ENCODE measurements around the gene GNB1L.
"Not testable (repeated sequence)": the region's sequence is repeated elsewhere in the genome, so short reads cannot be mapped to it uniquely, and the experiment has no call there.

GNB1L gene

DNA sequence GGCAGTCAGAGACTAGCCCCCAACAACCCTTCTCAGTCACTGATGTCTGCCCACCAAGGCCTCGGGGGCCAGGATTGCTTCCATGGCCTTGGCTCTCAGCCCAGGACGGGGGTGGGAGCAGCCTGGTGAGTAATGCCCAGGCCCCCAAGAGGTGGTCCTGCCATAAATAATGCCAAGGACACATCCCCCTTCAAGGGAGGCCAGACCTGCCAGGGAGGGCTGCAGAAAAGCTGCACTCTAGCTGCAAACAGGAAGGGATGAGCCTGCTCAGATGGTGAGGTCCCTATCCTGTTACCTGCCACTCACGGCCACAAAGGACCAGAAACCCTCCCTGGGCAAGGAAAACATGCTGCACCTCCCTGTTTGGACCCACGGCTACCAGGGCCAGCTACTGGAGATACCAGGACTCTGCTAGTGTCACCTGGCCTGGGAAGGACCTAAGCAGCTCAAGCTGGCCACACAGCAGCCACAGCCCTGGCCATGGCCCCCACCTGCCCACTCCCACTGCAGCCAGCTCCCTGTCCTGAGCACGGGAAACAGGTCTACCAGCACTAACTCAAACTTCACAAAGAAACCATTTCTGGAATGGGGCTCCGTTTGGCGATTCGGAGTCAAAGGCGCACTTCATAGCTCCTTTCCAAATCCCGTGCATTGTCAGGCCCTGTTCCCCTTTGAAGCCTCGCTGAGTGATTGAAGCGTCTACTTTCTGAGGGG is 12.1 kb downstream of the GNB1L start:
- DNase-seq: no peak

DNA sequence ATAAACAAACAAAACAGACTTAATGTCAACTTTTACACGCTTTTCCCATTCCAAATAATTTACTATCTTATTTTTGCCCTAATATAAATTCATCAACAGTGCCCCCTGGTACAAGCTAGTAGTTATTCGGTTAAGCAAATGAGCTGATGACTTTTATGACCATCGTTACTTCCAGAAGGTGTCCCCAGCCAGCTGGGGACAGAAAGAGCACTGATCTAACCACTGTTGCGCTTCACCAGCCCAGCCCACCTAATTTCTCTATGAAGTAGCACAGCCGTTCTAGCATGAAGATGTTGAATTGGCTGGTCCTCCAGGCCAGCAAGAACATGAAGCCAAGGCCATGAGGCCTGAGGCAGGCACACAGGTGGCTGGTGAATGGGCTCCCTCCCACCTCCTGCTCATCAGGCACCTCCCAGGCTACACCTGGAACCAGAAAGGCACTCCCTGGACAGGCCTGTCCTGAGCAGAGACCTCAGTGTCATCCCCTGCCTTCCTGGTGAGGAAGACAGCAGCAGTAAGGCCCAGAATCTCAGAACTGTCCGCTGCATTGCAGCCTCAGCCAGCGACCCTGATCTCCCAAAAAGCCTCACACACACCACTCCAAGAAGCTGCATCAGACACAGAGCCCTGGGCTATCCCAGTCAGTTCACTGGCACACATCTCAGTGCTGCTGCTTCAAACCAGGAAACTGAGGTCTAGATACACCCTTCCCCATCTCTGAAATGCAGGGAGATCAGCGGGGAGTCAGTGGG is 12.9 kb downstream of the GNB1L start:
- DNase-seq: no peak

DNA sequence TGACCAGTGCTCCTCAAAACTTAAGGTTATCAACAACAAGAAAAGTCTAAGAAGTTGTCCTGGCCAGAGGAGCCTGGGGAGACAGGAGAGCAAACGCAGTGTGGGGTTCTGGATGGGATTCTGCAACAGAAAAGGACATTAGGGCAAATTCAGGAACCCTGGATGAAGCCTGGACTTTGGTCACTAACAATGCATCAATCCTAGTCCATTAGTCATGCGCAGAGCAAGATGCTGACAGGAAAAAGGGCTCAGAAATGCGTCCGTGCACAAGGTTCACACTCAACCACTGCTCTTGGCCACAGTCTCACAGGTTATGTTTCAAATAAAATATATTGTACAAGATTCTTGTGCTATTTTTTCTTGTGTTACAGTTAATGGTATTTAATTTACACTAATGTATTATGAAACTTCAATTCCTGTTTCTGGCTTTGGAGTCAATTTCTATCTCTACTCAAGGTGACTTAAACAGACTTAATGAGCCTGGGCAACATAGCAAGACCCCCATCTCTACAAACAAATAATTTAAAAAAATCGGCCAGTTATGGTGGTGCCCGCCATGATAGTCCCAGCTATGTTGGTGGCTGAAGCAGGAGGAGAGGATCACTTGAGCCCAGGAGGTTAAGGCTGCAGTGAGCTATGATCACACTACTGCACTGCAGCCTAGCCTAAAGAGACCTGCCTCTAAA is 13.6 kb downstream of the GNB1L start:
- DNase-seq: no peak

DNA sequence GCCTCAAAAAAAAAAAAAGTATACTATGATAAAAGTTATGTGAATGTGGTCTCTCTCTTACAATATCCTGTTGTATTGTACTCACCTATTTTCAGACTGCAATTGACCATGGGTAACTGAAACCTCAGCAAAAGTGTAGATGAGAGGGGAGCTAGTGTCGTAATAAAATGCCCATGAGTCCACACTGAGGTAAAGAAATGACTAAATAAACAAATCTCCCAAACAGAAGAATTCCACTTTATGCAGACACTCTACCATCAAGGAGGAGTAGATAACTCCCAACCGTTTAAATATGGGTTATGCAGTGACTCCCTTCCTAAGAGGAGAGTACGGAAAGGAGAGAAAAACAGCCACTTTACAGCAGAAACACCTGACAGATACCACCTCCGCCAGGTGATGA is 14.6 kb downstream of the GNB1L start:
- no peak for DNase-seq

DNA sequence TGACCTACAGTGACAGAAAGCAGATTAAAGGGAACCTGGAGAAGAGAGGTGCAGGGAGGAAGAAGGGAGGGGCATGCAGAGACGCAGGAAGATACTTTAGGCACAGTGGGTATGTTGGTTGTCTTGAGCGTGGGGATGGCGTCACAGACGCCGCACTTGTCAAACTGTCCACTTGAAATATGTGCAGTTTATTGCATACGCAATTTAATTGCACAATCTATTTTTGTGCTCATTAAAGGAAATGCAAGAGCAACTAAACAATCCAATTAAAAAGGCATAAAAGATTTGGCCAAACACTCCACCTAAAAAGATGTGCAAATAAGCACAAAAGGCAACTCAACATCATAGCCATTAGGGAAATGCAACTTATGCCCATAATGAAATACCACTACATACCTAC is 16.8 kb downstream of the GNB1L start:
- DNase-seq: no peak

DNA sequence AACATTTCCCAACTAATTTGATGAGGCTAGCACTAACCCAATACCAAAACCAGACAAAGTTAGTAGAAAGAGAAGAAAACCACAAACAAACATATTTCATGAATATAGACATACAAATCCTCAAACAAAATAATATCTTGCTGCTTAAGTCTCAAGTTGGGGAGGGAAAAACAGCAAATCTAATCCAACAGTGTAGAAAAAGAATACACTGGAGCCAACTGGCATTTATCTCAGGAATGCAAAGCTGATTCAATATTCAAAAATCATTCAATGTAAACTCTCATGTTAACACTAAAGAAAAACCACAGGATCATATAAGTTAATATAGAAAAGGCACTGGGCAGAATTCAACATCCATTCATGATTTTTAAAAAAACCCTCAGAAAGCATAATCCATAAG is 18.2 kb downstream of the GNB1L start:
- no peak for DNase-seq

DNA sequence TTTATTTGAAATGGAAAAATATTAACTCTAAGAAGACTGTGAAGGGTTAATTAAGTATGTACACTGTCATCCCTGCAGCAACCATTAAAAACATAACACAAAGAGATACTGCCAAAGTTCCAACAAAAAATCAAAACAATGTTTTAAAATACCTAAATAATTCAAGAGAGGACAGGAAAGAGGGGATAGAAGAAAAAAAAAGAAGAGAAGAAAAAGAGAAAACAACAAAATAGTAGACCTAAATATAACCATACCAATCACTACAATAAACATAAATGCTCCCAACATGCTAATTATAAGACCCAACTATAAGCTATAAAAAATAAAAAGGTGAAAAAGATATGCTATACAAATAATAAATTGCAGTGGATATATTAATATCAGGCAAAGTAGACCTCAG is 20.1 kb downstream of the GNB1L start:
- no peak for DNase-seq

DNA sequence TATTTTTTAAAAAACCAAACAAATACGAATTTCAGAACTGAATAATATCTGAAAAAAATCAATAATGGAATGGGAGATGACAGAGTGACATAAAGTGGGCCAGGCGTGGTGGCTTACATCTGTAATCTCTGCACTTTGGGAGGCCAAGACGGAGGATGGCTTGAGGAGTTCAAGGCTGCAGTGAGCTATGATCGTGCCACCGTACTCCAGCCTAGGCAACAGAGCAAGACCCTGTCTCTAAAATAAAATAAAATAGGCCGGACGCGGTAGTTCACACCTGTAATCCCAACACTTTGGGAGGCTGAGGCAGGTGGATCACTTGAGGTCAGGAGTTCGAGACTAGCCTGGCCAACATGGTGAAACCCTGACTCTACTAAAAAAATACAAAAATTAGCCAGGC is 21.3 kb downstream of the GNB1L start:
- DNase-seq: not testable (repeated sequence)

DNA sequence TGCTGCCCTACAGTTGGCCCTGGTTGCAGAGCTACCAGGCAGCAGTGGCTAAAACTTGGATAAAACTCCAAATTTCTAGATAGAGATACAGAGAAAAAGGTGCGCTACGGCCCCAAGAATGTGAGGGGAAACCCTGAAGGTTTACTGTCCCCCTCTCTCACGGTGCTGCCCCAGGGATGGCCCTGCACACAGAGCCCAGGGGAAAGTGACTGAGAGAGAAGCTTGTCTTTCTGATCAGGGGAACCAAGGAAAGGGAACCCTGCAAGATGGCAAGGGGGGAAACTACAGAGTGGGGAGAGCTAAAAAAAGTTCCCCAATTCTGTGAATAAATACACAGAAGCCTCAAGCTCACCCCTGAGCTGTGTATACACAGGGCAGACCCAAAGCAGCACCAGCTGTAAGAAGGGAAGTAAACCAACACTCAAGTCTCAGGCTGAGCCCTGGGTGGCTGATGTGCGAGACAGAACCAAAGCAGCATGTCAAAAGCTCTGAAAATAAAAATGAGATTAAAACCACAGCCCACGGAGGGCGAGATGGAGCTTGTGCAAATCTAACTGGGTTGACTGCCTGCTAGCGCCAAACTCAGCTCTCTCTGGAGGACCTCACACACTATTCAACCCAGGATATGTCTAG is 22.1 kb downstream of the GNB1L start:
- DNase-seq: no peak

DNA sequence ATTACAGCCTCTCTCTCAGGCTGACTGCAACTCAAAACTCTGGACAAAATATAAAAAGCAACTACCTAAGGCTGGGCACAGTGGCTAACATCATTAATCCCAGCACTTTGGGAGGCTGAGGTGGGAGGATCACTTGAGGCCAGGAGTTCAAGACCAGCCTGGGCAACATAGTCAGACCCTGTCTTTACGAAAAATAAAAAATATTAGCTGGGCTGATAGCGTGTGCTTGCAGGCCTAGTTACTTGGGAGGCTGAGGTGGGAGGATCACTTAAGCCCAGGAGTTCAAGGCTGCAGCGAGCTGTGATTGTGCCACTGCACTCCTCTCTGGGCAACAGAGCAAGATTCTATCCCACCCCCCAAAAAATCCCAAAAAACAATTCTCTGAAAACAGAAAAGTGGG is 22.7 kb downstream of the GNB1L start:
- not testable (repeated sequence) for DNase-seq

DNA sequence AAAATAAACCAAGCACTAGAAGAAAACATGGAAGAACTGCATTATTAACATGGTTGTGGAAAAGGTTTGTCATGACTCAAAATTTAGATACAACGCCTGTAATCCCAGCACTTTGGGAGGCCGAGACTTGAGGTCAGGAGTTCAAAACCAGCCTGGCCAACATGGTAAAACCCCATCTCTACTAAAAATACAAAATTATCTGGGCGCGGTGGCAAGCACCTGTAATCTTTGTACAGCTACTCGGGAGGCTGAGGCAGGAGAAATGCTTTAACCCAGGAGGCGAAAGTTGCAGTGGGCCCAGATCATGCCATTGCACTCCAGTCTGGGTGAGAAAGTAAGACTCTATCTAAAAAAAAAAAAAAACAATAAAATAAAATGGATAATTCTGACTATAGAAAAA is 23.7 kb downstream of the GNB1L start:
- DNase-seq: no peak

DNA sequence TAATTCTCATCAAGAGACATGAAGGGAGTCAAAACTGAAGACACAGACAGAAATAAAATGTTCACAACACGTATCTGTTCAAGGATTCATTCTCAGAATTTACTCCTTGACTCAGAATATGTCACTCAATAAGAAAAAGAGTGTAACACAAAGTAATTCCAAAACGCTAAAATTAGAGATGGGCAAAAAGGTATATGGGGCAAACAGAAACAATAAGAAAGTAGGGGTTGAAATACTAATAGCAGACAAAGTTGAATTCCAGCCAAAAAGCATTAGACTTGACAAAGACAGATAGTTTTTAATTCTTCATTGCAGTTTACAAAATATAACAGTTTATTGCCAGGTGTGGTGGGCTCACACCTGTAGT is 26.7 kb downstream of the GNB1L start:
- no peak for DNase-seq

DNA sequence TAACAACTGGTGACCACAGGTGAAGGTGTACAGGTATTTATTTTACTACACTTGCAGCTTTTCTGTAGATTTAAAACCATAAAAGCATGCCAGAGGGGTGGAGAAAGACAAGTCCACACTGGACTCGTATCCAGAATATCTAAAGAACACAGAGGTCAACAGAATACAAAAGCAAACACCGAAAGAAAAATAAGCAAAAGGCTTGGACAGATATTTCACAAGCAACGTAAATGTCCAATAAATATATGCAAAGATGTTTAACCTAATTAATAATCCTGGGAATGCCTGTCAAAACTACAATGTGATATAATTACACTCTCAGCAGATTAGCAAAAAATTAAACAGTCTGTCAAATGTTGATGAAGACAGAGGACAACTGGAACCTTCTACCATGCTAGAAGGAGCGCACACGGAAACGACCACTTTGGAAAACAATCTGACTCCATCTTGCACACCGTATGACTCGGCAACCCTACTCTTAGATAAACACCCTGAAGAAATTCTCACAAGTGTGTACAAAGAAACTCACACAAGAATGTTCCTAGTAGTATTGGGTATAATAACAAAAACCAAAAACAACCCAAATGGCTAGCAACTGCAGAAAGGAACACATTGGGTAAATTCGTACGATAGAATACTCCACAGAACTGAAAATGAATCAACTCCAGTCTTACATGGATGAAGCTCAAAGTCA is 27.2 kb downstream of the GNB1L start:
- DNase-seq: no peak

DNA sequence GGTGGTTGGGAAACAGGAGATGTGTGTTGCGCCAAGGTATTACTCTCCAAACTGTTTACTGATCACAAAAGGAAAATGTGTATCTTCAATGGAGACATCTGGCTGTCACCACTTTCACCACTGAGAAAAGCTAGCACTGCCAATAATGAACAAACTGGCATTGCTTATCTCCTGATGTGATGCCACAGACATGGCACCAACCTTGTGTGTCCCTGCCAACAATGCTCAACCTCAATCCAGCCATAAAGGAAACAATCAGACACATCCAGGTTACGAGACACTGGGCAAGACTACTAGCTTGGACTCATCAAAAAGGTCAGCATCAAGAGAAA is 28.1 kb downstream of the GNB1L start:
- no peak for DNase-seq

DNA sequence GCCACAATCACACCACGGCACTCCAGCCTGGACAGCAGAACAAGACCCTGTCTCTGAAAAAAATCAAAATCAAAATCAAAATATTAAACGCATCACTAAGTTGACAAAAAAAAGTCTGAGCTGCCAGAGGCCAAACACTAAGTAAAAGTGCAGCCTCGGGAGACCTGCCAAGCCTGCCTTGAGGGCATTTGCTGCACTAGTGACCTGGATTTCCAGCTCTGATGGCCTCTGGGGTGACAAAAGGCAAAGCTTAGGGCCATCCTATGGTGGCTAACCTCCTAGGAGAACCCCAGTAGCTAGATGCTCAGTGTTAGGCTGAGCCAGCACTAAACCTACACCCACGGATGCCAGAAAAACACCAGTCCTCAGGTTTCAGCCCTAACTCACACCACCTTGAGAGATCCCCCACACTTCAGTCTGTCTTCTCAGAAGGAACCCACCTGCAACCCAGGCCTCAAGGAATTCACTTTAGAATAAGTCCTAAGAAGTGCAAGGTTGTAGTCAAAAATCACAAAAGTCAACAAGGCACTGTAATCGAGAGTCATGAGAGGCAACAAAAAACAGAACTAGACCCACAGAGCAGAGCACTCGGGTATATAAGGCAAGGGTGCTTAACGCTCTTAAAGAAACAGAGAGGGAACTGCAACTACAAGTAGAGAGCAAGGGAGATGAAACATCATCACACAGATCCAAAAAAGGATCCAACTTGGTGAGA is 28.6 kb downstream of the GNB1L start:
- no peak for DNase-seq

DNA sequence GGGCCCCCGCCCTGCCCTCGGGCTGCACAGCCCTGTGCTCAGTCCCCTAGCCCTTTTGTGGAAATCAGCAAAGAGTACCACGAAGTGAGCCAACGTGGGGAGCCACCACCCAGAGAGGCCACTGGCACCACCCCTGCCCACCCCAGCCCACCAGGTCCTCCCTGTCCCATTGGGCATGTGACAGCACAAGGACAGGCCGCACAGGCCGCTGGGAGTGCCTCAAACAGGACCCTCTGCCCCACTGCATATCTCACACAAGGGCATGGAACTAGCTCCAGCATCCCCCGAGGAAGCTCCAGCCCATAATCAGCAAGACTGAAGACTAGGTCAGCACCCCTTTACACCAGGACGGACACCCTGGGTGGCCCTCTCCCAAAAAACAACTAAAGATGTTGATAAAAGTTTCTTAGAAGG is 29.7 kb downstream of the GNB1L start:
- no peak for DNase-seq

DNA sequence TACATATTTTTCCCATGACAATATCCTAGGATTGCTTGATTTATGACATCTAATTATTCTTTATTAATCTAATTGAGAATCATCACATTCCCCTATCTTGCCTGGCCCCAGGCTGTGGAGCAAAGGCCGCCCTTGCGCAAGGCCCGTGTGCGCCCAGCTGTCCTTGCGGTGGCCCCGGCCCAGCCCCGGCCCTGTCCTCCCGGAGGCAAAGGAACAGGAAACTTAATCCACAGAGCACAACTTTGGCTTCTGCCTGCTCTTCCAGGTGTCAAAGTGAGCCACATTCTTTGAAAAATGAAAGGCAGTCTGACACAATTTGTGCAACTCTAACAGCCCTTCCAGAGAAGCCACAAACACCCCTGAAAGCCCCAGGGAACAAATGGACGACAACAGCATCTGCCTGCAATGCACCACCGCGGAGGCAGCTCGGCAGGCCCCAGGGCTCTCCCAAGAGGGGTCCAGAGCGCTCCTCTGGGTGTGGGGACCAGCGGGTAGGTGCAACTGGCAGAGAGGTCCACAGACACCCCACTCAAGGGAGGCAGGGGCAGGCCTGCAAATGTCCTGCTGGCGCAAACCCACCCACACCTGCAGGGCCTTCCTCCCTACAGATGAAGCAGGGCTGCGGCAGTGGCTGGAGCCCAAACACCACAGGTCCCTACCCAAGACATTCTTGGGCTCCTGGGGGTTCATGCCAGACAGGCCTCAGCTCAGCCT is 30.3 kb downstream of the GNB1L start:
- DNase-seq: no peak

DNA sequence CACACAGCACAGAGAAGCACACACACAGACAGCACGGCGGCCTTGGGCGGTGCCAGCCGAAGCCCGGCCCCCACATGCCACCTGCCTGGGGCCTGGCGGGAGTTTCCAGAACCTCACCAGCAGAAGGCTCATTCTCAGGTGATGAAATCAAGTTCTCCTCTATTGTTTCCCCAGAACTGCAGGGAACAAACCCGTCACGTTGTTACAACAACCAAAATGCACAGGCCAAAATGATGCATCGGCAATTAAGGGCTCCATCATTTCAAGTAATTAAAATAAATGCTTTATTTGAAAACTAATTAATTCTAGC is 30.8 kb downstream of the GNB1L start:
- no peak for DNase-seq

DNA sequence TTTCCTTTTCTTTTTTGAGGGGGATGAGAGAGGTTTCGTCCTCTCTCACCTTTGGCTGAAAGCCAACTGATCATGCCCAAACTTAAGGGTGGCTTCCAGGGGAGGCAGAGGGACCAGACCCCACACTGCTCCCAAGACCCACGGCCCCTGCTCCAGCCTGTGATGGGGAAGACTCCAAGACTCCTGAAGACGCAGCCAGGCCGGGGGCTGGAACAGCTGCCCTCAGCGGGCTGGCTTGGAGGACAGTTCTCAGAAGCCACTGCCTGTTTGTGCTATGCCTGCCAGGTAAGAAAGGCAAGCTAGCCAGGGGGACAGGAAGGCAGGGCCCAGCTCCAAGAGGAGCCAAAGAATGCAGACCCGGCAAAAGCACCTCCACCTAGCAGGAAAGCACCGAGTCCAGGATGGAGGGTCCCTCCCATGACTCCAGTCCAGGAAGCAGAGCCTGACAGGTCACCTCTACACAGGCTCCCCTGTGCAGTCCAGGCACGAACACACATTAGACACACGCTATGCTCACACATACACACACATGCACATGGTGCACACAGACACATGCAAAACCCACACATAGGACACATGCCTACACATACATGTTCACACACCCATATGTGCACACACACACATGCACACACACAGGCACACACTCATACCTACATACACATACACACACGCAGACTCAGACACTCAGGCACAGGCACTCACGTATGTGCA is 31.3 kb downstream of the GNB1L start:
- DNase-seq: no peak

DNA sequence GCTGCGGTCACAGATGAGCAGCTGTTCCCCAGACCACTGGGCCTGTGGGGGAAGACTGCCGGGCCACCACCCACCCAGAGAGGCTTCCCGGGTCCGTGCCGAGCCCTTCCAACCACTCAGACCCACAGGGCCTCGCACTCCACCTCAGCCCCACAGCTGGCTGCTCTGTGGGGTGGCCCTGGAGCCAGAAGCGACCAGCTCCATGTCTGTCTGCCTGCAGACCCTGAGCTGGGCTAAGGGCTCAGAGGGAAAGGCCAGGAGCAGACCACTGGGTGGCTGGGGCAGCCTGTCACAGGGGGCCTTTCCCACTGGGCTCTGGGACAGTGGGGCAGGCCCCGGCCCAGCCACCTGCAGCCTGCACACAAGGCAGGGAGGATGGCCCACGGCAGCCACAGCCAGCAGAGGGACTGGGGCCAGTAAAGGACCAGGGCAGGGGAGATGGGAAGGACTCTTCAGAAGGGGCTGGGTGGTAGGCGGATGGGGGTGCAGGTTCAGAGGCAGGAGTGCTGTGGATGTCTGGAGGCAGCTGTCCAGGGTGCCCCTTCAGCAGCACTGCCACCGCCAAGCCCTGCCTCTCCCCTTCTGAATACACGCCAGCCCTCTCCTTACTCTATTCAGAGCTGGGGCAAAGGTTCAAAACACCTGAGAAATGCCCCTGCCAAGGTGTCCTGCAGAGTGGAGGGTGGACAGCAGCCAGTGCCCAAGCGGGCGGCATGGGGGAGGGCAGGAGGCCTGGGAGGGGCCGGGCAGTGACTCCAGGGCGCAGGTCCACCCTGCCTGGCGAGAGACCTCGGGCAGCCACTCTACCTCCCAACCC is 32.2 kb downstream of the GNB1L start:
- no peak for DNase-seq
